Erythroblast (primary cell): ENCODE data around the gene BRIP1.

Source experiments
- GATA1 ChIP-seq: IDR thresholded peaks from 2 replicates; pipeline ENCODE4 v1.6.1; 2011; ENCODE audit warnings: low read depth, mild to moderate bottlenecking, control low read depth, low read length, moderate library complexity
- POLR2A ChIP-seq: IDR thresholded peaks from 2 replicates; pipeline ENCODE4 v1.6.1; 2011; ENCODE audit warnings: mild to moderate bottlenecking, low read length

DNA sequence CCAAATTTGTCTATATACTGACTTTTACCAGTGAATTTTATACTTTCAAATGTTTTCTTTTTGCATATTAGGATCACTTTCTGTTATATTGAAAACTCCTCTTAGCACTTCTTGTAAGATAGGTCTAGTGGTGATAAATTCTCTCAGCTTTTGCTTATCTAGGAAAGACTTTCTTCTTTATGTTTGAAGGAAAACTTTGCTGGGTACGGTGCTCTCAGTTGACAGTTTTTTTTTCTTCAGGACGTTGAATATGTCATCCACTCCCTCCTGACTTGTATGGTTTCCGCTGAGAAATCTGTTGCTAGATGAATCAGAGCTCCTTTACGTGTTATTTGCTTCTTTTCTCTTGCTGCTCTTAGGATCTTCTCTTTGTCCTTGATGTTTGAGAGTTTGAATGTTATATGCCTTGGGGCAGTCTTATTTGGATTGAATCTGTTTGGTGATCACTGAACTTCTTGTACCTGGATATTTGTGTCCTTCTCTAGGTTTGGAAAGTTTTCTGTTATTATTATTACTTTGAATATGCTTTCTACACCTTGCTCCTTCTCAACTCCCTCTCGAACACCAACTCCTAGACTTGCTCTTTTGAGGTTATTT is 228.3 kb downstream of the BRIP1 start:
- TF ChIP-seq POLR2A, result no peak
- TF ChIP-seq GATA1, result no peak
